Tibial artery (tissue), 4 donors: Measurements from ENCODE around the gene GRIFIN.
"Not testable (repeated sequence)": the region's sequence is repeated elsewhere in the genome, so short reads cannot be mapped to it uniquely, and the experiment has no call there.

Experiments
- DNase-seq, 2 donors: peaks; one replicate each; pipeline ENCODE4 v3.0.0-alpha.2; 2019
- H3K27ac ChIP-seq, 2 donors: fragments of 200-600 bp; sonication (generic) in 1 of 2; 1 replicate in 1 of 2; 2 replicates in 1 of 2; pipeline ENCODE4 v1.5.1; 2018 to 2019; ENCODE audit warnings: mild to moderate bottlenecking in 1 of 2
- H3K27me3 ChIP-seq, 2 donors: fragments of 200-600 bp; sonication (generic) in 1 of 2; one replicate each; pipeline versions ENCODE4 v1.5.1 to v1.6.0; 2016 to 2019
- H3K36me3 ChIP-seq, 3 donors: fragments of 200-600 bp; sonication (generic) in 2 of 3; one replicate each; pipeline ENCODE4 v1.5.1; 2016 to 2019; ENCODE audit warnings: mild to moderate bottlenecking in 2 of 3
- H3K4me1 ChIP-seq, 4 donors: fragments of 200-600 bp; sonication (generic) in 2 of 4; 1 replicate in 3 of 4; 2 replicates in 1 of 4; pipeline ENCODE4 v1.5.1; 2016 to 2019
- H3K4me3 ChIP-seq, 2 donors: fragments of 200-600 bp; sonication (generic) in 1 of 2; 1 replicate in 1 of 2; 2 replicates in 1 of 2; pipeline ENCODE4 v1.5.1; 2018 to 2019; ENCODE audit warnings: mild to moderate bottlenecking in 2 of 2
- H3K9me3 ChIP-seq, 3 donors: fragments of 200-600 bp; sonication (generic) in 1 of 3; one replicate each; pipeline ENCODE4 v1.5.1; 2016 to 2019
- CTCF ChIP-seq, 2 experiments: fragments of 200-600 bp in 1 of 2; fragments of 450-650 bp in 1 of 2; IDR thresholded peaks; one replicate each; pipeline ENCODE4 v1.5.1; 2017 to 2019; ENCODE audit warnings: antibody characterized with exemption in 2 of 2, mild to moderate bottlenecking in 1 of 2, moderate library complexity in 1 of 2
- intact Hi-C: fragments of 100-400 bp; cut with DNase I; formaldehyde crosslinking; loops from one replicate; pipeline ENCODE4 v1.15.0; 2023; ENCODE audit warnings: low total_unique reads

The GRIFIN gene

DNA sequence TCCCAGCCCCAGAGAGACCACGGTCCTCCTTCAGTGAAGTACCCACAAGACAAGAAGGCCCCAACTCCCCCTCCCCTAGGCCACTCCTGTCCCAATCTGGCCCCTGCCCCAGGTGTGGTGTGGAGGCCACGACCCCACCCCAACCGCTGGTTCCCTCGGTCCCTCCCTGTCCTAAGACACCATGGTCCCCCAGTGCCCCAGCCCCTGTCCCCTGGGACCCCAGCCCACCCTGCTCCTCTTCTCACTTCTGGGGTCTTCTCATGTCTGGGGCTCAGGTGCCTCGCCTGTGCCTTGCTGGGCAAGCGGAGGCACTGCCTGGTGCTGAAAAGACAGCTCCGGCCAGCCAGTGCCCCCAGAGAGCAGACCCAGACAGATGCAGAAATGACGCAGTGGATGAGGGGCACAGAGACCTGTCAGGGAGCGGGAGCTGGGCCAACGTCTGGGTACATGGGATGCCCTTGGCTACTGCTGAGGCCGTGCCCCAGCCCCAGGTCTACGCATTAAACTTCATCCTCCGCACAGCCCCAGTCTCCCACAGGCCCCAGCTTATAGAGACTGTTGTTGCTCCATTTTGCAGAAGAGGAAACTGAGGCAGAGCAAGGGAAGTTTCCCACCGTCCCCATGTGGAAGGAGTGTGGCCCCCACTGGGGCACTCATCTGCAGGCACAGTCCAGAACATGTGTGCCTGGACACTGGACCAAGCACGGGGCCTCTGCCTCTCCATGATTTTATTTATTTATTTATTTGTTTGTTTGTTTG is 14.8 kb downstream of the GRIFIN start:
- H3K36me3 ChIP-seq = no peaks in the 10 kb centered on the region
- no peaks in the 10 kb centered on the region for H3K9me3 ChIP-seq
- no peak overlapping the region for H3K27ac ChIP-seq
- H3K27me3 ChIP-seq = peaks cover 0 to 6% of the 10 kb centered on the region in 2 donors
- no peak for DNase-seq
- H3K4me3 ChIP-seq = no peak overlapping the region
- TF ChIP-seq CTCF (IDR thresholded peaks at IDR 0.05) = no peak
- intact Hi-C loops = no loop called here
- H3K4me1 ChIP-seq = no peaks in the 10 kb centered on the region

- Histone ChIP-seq H3K4me3 (no peak overlapping the region), H3K9me3 (no peaks in the 10 kb centered on the region), H3K4me1 (no peaks in the 10 kb centered on the region), H3K27me3 (peaks cover 0 to 6% of the 10 kb centered on the region in 2 donors), H3K36me3 (no peaks in the 10 kb centered on the region), H3K27ac (no peak overlapping the region)
- intact Hi-C loops = no loop called here
- no peak for DNase-seq
- no peak for TF ChIP-seq CTCF (IDR thresholded peaks at IDR 0.05)
Observed at GRCh38 chr7:2460641-2461040, 15.6 kb downstream of the GRIFIN start.

DNA sequence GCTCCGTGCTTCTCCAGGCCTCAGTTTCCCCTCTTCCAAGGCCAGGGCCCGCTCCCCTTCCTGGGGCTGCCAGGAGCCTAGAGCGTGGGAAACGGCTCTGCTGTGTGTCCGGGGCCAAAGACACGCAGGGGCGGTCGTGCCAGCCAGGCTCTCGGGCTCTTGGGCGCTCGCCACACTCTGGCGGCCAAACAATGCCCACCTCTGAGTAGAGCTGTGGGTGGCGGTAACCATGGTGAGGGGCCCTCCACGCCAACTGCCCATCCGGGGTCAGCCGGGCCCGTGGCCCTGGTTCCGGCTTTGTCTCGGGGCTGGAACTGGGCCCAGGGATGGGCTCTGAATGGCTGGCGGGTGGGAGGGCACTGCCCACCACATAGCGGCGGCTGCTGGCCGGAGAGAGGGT is 16.0 kb downstream of the GRIFIN start:
- Histone ChIP-seq H3K27ac (no peak overlapping the region), H3K36me3 (no peaks in the 10 kb centered on the region), H3K9me3 (no peaks in the 10 kb centered on the region), H3K4me1 (no peaks in the 10 kb centered on the region), H3K27me3 (peaks cover 0 to 6% of the 10 kb centered on the region in 2 donors), H3K4me3 (no peak overlapping the region)
- DNase-seq = no peak
- TF ChIP-seq CTCF (IDR thresholded peaks at IDR 0.05) = no peak
- intact Hi-C loops = no loop called here

DNA sequence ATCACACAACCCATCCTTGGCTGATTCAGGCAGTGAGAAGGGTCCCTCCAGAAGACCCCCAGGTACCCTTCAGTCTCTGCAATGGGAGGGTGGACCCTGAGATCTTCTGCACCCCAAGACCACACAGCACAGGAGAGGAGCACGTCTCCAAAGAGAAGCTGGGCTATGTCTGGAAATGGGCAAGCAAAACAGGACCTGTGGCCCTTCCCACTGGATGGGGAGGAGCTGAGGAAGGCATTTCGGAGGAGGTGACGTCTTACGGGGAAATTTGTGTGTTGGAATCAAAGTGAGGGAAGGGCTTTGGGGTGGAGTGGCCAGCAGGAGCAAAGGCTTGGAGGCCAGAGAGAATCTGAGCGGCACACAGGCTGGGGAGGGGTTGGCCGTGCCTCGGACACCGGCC is 16.5 kb downstream of the GRIFIN start:
- Histone ChIP-seq H3K9me3 (no peaks in the 10 kb centered on the region), H3K27ac (no peak overlapping the region), H3K36me3 (no peaks in the 10 kb centered on the region), H3K4me1 (no peaks in the 10 kb centered on the region), H3K27me3 (peaks cover 0 to 6% of the 10 kb centered on the region in 2 donors), H3K4me3 (no peak overlapping the region)
- intact Hi-C loops = no loop called here
- DNase-seq = no peak
- TF ChIP-seq CTCF (IDR thresholded peaks at IDR 0.05) = no peak

DNA sequence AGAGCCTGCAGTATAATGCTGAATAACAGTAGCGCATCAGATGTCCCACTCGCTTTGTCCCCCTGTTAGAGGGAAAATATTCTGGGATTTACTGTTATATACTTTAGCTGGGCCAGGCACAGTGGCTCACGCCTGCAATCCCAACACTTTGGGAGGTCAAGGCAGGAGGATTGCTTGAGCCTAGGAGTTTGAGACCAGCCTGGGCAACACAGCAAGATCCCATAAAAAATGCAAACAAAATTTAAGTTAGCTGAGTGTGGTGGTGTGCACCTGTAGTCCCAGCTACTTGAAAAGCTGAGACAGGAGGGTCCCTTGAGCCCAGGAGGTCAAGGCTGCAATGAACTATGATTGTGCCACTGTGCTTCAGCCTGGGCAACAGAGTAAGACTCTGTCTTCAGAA is 22.3 kb downstream of the GRIFIN start:
- intact Hi-C loops, DNase-seq, H3K9me3 ChIP-seq, H3K36me3 ChIP-seq, H3K27me3 ChIP-seq, H3K4me3 ChIP-seq, H3K27ac ChIP-seq: not testable (repeated sequence)
- H3K4me1 ChIP-seq = peaks cover 0 to 15% (median 10%) of the 10 kb centered on the region in 4 donors

GRCh38 chr7:2452643-2453270 is 23.4 kb downstream of the GRIFIN start:
- peaks cover 0 to 15% (median 10%) of the 10 kb centered on the region in 4 donors for H3K4me1 ChIP-seq
- no peak overlapping the region for H3K27ac ChIP-seq
- no peaks in the 10 kb centered on the region for H3K36me3 ChIP-seq
- TF ChIP-seq CTCF (IDR thresholded peaks at IDR 0.05) = no peak
- intact Hi-C loops = no loop called here
- H3K4me3 ChIP-seq = no peak overlapping the region
- H3K9me3 ChIP-seq = no peaks in the 10 kb centered on the region
- DNase-seq = no peak
- peaks cover 0 to 6% of the 10 kb centered on the region in 2 donors for H3K27me3 ChIP-seq
